Lower lobe of right lung (tissue), 2 donors: Measurements from ENCODE around the gene MED13L. TPM values are rescaled to one million over a fixed set of nuclear protein-coding genes. Genes with fewer than 3 reads are reported as not detected.

Experiments
- ATAC-seq, 2 donors: fragments of 200-7000 bp; cut with Tn5 transposase; one replicate each; pipeline ENCODE4 v1.9.1; 2020 to 2022; ENCODE audit warnings: mild to moderate bottlenecking in 2 of 2, moderate library complexity in 2 of 2
- DNase-seq: peaks from one replicate; pipeline ENCODE4 v3.0.0-alpha.2; 2020
- H3K27ac ChIP-seq: fragments of 200-600 bp; one replicate; pipeline ENCODE4 v1.8.0; 2022
- H3K27me3 ChIP-seq: fragments of 200-600 bp; one replicate; pipeline ENCODE4 v1.8.0; 2022; ENCODE audit warnings: low read depth
- H3K36me3 ChIP-seq: fragments of 200-600 bp; one replicate; pipeline ENCODE4 v1.8.0; 2022; ENCODE audit warnings: mild to moderate bottlenecking
- H3K4me1 ChIP-seq: fragments of 200-600 bp; one replicate; pipeline ENCODE4 v1.8.0; 2022
- H3K4me3 ChIP-seq: fragments of 200-600 bp; one replicate; pipeline ENCODE4 v1.8.0; 2022; ENCODE audit warnings: mild to moderate bottlenecking
- H3K9me3 ChIP-seq: fragments of 200-600 bp; one replicate; pipeline ENCODE4 v1.8.0; 2022
- CTCF ChIP-seq: fragments of 200-600 bp; IDR thresholded peaks from one replicate; pipeline ENCODE4 v1.8.0; 2022; ENCODE audit warnings: antibody characterized with exemption, mild to moderate bottlenecking
- intact Hi-C: fragments of 100-400 bp; cut with DNase I; formaldehyde crosslinking; loops from one replicate; pipeline ENCODE4 v1.11.0; 2022
- total RNA-seq: library from RNA; stranded (reverse); fragmentation: NEBNext Ultra II Directional; extraction: Animal tissue kit (Norgen Biotek cat#: 25700); gene quantifications from one replicate; pipeline ENCODE4 v1.2.1, GENCODE V29; 2021
- donor health status: DM: no; HTN: yes; CAD: no; lungs with severe emphysema.

MED13L gene
- total RNA-seq, 1 donor from 2014 or later = 148 TPM

- H3K4me3 ChIP-seq = no peak overlapping the region
- DNase-seq = no peak
- no peak overlapping the region for H3K27ac ChIP-seq
- no peak for ATAC-seq
- H3K4me1 ChIP-seq = peaks cover 50% of the 10 kb centered on the region
- no peaks in the 10 kb centered on the region for H3K36me3 ChIP-seq
- intact Hi-C loops = no loop called here
- no peak for TF ChIP-seq CTCF
- no peaks in the 10 kb centered on the region for H3K27me3 ChIP-seq
- H3K9me3 ChIP-seq = no peaks in the 10 kb centered on the region
Observed at GRCh38 chr12:116150001-116150400, 127.5 kb downstream of the MED13L start.

- ATAC-seq = peak in 1 of 2 donors; percentile 35
- intact Hi-C loops = no loop called here
- H3K4me1 ChIP-seq = peaks cover 53% of the 10 kb centered on the region
Observed at GRCh38 chr12:116148844-116149243, 128.6 kb downstream of the MED13L start.

GRCh38 chr12:116146386-116146785, 131.1 kb downstream of the MED13L start:
- H3K9me3 ChIP-seq = no peaks in the 10 kb centered on the region
- TF ChIP-seq CTCF = no peak
- no peak overlapping the region for H3K4me3 ChIP-seq
- H3K4me1 ChIP-seq = peaks cover 56% of the 10 kb centered on the region
- DNase-seq (no peak), ATAC-seq (no peak)
- H3K27ac ChIP-seq = no peak overlapping the region
- no peaks in the 10 kb centered on the region for H3K27me3 ChIP-seq
- intact Hi-C loops = no loop called here
- no peaks in the 10 kb centered on the region for H3K36me3 ChIP-seq

More at GRCh38 chr12:116148844-116149243, 128.6 kb downstream of the MED13L start:
- no peak overlapping the region for H3K4me3 ChIP-seq
- no peak overlapping the region for H3K27ac ChIP-seq
- H3K27me3 ChIP-seq = no peaks in the 10 kb centered on the region
- no peaks in the 10 kb centered on the region for H3K9me3 ChIP-seq
- no peak for TF ChIP-seq CTCF
- no peak for DNase-seq
- H3K36me3 ChIP-seq = no peaks in the 10 kb centered on the region

- H3K4me1 ChIP-seq = peaks cover 61% of the 10 kb centered on the region
- no peak for ATAC-seq
- intact Hi-C loops = no loop called here
Observed at GRCh38 chr12:116145451-116145850, 132.0 kb downstream of the MED13L start.

GRCh38 chr12:116144384-116144783, 133.1 kb downstream of the MED13L start:
- TF ChIP-seq CTCF = no peak
- intact Hi-C loops = no loop called here
- H3K27me3 ChIP-seq = no peaks in the 10 kb centered on the region
- peaks cover 54% of the 10 kb centered on the region for H3K4me1 ChIP-seq
- no peaks in the 10 kb centered on the region for H3K36me3 ChIP-seq
- H3K4me3 ChIP-seq = no peak overlapping the region
- DNase-seq (no peak), ATAC-seq (no peak)
- no peak overlapping the region for H3K27ac ChIP-seq
- H3K9me3 ChIP-seq = no peaks in the 10 kb centered on the region

More at GRCh38 chr12:116145451-116145850, 132.0 kb downstream of the MED13L start:
- no peak overlapping the region for H3K27ac ChIP-seq
- H3K9me3 ChIP-seq = no peaks in the 10 kb centered on the region
- H3K4me3 ChIP-seq = no peak overlapping the region
- H3K27me3 ChIP-seq = no peaks in the 10 kb centered on the region
- DNase-seq = no peak
- no peak for TF ChIP-seq CTCF
- H3K36me3 ChIP-seq = no peaks in the 10 kb centered on the region

- intact Hi-C loops = no loop called here
- DNase-seq = no peak
- no peak for TF ChIP-seq CTCF
- H3K36me3 ChIP-seq = no peaks in the 10 kb centered on the region
- H3K27me3 ChIP-seq = no peaks in the 10 kb centered on the region
- no peak overlapping the region for H3K27ac ChIP-seq
- no peaks in the 10 kb centered on the region for H3K9me3 ChIP-seq
- ATAC-seq = peak in 1 of 2 donors; percentile 41
- H3K4me3 ChIP-seq = no peak overlapping the region
- peaks cover 50% of the 10 kb centered on the region for H3K4me1 ChIP-seq
Observed at GRCh38 chr12:116143909-116144308, 133.6 kb downstream of the MED13L start.
